Stimulated activated naive CD8-positive, alpha-beta T cell treated with anti-CD3 and anti-CD28 coated beads, Interleukin-15, Interleukin-2, amounts not matched to agents 100 ng/mL and 50 ng/mL, for 24 hours (primary cell): ENCODE data around the gene ATP6AP1.
A peak's percentile ranks its signal among the peaks of the same experiment; 100 is the strongest.
"Not testable (repeated sequence)": the region's sequence is repeated elsewhere in the genome, so short reads cannot be mapped to it uniquely, and the experiment has no call there.

Experiments
- H3K27ac Mint-ChIP-seq: one replicate; pipeline ENCODE4 v1.8.0; 2021; ENCODE audit warnings: mild to moderate bottlenecking, mixed read lengths
- H3K27me3 Mint-ChIP-seq: one replicate; pipeline ENCODE4 v1.8.0; 2021; ENCODE audit warnings: mixed read lengths
- H3K36me3 Mint-ChIP-seq: one replicate; pipeline ENCODE4 v1.8.0; 2021; ENCODE audit warnings: low read depth, mixed read lengths
- H3K4me1 Mint-ChIP-seq: one replicate; pipeline ENCODE4 v1.8.0; 2021; ENCODE audit warnings: low read depth, mixed read lengths
- H3K4me3 Mint-ChIP-seq: one replicate; pipeline ENCODE4 v1.8.0; 2021; ENCODE audit warnings: mild to moderate bottlenecking, mixed read lengths
- H3K9me3 Mint-ChIP-seq: one replicate; pipeline ENCODE4 v1.8.0; 2021; ENCODE audit warnings: mixed read lengths

Gene ATP6AP1

GRCh38 chrX:154428176-154429171 lies at the start of gene ATP6AP1:
TSS of gene ATP6AP1 (plus strand) at chrX:154428677. CDS start at chrX:154428693, 16 bp downstream.
- H3K27me3 Mint-ChIP-seq: no peaks in the 10 kb centered on the region
- H3K4me3 Mint-ChIP-seq: peak within 1 kb of the TSS; percentile 80
- peak within 1 kb of the TSS; percentile 63 for H3K27ac Mint-ChIP-seq
- no peaks in the 10 kb centered on the region for H3K9me3 Mint-ChIP-seq
- H3K36me3 Mint-ChIP-seq: no peaks in the 10 kb centered on the region
- H3K4me1 Mint-ChIP-seq: peaks cover 20% of the 10 kb centered on the region

- H3K27ac Mint-ChIP-seq: peak within 1 kb of the TSS; percentile 90
- H3K4me3 Mint-ChIP-seq: peak within 1 kb of the TSS; percentile 92
- H3K27me3 Mint-ChIP-seq: no peaks in the 10 kb centered on the region
- H3K9me3 Mint-ChIP-seq: no peaks in the 10 kb centered on the region
- H3K36me3 Mint-ChIP-seq: peaks cover 14% of the 10 kb centered on the region
- peaks cover 16% of the 10 kb centered on the region for H3K4me1 Mint-ChIP-seq
Measured at GRCh38 chrX:154378799-154379568, 49.5 kb upstream of the ATP6AP1 start, which contains the start of gene EMD. TSS of gene EMD (plus strand) at chrX:154379295. CDS start at chrX:154379485, 190 bp downstream.

GRCh38 chrX:154379569-154379951 lies 48.9 kb upstream of the ATP6AP1 start:
- H3K9me3 Mint-ChIP-seq: no peaks in the 10 kb centered on the region
- peak overlapping the region; percentile 90 for H3K27ac Mint-ChIP-seq
- H3K36me3 Mint-ChIP-seq: peaks cover 14% of the 10 kb centered on the region
- H3K4me1 Mint-ChIP-seq: peaks cover 21% of the 10 kb centered on the region
- H3K27me3 Mint-ChIP-seq: no peaks in the 10 kb centered on the region
- peak overlapping the region; percentile 92 for H3K4me3 Mint-ChIP-seq

DNA sequence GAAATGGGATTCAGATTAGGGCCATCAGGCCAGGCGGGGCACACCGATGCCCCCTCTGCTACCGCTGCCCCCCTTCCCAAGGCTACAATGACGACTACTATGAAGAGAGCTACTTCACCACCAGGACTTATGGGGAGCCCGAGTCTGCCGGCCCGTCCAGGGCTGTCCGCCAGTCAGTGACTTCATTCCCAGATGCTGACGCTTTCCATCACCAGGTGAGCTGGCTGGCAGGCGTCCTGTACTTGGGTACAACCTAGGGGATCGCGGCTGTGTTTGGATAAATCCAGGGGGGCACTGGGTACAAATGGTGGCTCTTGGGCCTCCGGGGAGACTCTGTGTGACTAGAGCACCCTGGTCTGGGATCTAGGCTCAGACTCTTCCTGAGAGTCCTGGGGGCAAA lies 48.3 kb upstream of the ATP6AP1 start:
- H3K27ac Mint-ChIP-seq: peak overlapping the region; percentile 90
- H3K9me3 Mint-ChIP-seq: no peaks in the 10 kb centered on the region
- H3K36me3 Mint-ChIP-seq: peaks cover 14% of the 10 kb centered on the region
- H3K27me3 Mint-ChIP-seq: no peaks in the 10 kb centered on the region
- peak overlapping the region; percentile 92 for H3K4me3 Mint-ChIP-seq
- H3K4me1 Mint-ChIP-seq: peaks cover 23% of the 10 kb centered on the region

DNA sequence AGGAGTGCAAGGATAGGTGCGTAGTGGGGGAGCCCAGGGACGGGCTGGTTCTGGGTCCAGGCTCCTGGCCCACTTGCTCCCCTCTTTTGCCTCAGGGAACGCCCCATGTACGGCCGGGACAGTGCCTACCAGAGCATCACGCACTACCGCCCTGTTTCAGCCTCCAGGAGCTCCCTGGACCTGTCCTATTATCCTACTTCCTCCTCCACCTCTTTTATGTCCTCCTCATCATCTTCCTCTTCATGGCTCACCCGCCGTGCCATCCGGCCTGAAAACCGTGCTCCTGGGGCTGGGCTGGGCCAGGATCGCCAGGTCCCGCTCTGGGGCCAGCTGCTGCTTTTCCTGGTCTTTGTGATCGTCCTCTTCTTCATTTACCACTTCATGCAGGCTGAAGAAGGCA lies 47.7 kb upstream of the ATP6AP1 start:
- Mint-ChIP-seq H3K9me3 (no peaks in the 10 kb centered on the region), H3K4me3 (peak overlapping the region; percentile 92), H3K4me1 (peaks cover 23% of the 10 kb centered on the region), H3K27me3 (no peaks in the 10 kb centered on the region), H3K36me3 (peaks cover 14% of the 10 kb centered on the region), H3K27ac (peak overlapping the region; percentile 90)

GRCh38 chrX:154381271-154381670 lies 47.2 kb upstream of the ATP6AP1 start:
- no peaks in the 10 kb centered on the region for H3K27me3 Mint-ChIP-seq
- H3K4me1 Mint-ChIP-seq: peaks cover 23% of the 10 kb centered on the region
- H3K9me3 Mint-ChIP-seq: no peaks in the 10 kb centered on the region
- H3K27ac Mint-ChIP-seq: no peak overlapping the region
- H3K36me3 Mint-ChIP-seq: peaks cover 14% of the 10 kb centered on the region
- no peak overlapping the region for H3K4me3 Mint-ChIP-seq

DNA sequence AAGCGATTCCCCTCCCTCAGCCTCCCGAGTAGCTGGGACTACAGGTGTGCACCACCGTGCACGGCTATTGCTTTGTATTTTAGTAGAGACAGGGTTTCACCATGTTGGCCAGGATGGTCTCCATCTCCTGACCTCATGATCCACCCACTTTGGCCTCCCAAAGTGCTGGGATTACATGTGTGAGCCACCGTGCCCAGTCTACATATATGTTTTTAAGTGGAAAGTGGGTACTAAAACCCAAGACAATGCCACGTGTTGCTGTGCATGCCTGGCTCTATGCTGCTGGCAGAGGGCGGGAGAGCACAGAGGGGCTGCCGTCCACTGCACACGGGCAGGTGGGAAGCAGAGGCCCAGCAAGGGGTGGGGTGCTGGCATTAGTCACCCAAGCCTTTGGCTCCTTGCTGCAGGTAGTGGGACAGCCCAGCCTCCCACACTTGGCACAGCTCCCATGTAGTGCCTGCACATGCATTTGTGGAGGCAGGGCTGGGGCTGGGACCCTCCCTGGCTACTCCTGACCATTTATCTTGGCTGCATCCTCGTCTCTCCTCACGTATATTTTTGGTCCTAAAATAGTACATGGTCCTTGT lies 45.9 kb upstream of the ATP6AP1 start:
- Mint-ChIP-seq H3K9me3 (no peaks in the 10 kb centered on the region), H3K4me3 (no peak overlapping the region)

DNA sequence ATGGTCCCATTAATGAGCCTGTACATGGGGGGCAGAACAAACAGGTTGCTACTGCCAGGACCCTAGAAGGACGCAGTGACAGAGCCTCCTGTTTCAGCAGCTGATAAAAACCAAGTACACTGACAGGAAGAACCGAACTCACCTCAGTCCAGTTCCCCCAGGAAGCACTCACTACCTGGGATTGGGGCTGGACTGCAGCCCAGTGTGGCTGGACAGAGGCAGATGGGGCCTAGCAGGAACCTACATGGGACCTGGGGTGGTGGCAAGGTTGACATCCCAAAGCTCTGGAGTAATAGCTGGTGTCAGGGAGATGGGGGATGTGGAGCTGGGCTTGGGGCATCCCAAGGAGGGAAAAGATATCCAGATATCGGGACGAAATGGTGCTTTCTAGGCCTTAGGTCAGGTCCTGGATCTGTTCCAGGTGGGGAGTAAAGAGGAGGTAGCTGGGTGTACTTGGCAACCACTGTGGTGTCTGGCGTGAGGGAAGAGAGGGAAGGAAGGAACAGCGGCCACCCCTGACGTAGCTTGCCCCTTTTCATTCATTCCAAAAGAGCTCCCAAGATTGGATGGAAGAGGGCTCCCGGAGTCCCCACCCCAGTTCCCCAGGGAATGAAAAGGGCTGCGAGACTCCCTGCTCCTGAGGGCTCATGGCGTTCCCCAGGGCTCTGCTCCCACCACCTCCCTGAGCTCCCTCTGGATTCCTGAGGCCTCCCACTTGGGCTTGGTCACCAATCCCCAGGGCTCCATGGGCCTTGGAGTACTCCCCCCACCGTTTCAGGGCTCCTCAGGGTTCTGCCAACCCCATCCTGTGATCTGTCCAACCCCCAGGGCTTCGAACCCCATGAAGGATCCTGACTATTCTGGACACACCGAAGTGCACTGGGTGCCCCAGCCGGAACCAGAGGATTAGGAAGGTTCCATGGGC lies 44.9 kb upstream of the ATP6AP1 start:
- Mint-ChIP-seq H3K36me3 (peaks cover 14% of the 10 kb centered on the region), H3K4me3 (no peak overlapping the region), H3K9me3 (no peaks in the 10 kb centered on the region), H3K27ac (no peak overlapping the region), H3K27me3 (no peaks in the 10 kb centered on the region), H3K4me1 (peaks cover 18% of the 10 kb centered on the region)

More for the DNA sequence above, 45.9 kb upstream of the ATP6AP1 start:
- H3K27me3 Mint-ChIP-seq: no peaks in the 10 kb centered on the region
- peaks cover 14% of the 10 kb centered on the region for H3K36me3 Mint-ChIP-seq
- H3K4me1 Mint-ChIP-seq: peaks cover 18% of the 10 kb centered on the region
- H3K27ac Mint-ChIP-seq: no peak overlapping the region

DNA sequence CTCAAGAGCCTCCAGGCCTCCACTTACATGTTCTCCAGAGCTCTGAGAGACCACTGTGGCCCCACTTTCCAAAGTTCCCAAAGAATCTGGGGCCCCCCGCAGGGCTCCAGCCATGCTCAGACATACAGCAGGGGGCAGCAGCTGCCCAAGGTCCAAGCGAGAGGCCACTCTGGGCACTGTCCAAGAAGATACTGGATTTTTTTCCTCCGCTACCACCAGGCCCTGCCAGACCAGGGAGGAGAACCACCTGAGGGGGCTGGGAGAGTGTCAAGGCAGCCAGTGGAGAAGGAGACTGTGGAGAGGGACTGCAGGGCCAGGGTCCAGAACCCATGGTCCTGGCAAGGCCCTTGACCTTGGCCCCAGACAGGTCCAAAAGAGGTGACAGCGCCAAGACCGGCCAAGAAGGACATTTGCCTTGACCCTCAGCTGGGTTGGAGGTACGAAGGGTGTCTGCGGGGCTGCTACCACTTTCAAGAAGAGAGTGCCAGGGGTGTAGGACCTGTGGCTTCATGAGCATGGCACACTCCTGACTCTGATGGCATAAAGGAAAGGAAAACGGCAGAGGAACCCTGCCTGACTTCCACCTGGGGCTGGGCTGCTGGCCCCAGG lies 44.1 kb upstream of the ATP6AP1 start:
- no peaks in the 10 kb centered on the region for H3K9me3 Mint-ChIP-seq
- H3K4me1 Mint-ChIP-seq: peaks cover 18% of the 10 kb centered on the region
- no peaks in the 10 kb centered on the region for H3K27me3 Mint-ChIP-seq
- H3K27ac Mint-ChIP-seq: no peak overlapping the region
- no peak overlapping the region for H3K4me3 Mint-ChIP-seq
- H3K36me3 Mint-ChIP-seq: peaks cover 14% of the 10 kb centered on the region

GRCh38 chrX:154388094-154388493 lies 40.4 kb upstream of the ATP6AP1 start:
- H3K27ac Mint-ChIP-seq, H3K4me1 Mint-ChIP-seq, H3K9me3 Mint-ChIP-seq, H3K4me3 Mint-ChIP-seq, H3K36me3 Mint-ChIP-seq, H3K27me3 Mint-ChIP-seq: not testable (repeated sequence)

DNA sequence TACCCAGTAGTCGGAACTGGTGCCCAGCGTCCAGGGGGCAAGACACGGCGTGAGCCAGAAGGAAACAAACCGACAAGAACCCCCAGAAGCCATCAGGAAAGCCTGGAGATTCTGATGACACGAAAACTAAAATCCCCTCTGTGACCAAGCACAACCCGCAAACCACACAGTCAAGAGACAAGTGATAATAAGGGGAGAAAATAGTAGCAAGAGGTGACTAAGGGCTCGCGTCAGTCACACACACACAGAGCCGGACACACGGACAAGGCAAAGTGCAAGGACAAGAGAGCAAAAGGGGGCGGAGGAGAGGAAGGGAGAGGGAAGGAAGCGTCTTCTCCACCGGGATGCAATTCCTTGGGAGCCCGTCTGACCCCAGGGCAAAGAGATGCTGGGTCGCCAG lies 39.8 kb upstream of the ATP6AP1 start:
- not testable (repeated sequence) for H3K27me3 Mint-ChIP-seq, H3K4me3 Mint-ChIP-seq, H3K9me3 Mint-ChIP-seq, H3K36me3 Mint-ChIP-seq, H3K27ac Mint-ChIP-seq, H3K4me1 Mint-ChIP-seq

DNA sequence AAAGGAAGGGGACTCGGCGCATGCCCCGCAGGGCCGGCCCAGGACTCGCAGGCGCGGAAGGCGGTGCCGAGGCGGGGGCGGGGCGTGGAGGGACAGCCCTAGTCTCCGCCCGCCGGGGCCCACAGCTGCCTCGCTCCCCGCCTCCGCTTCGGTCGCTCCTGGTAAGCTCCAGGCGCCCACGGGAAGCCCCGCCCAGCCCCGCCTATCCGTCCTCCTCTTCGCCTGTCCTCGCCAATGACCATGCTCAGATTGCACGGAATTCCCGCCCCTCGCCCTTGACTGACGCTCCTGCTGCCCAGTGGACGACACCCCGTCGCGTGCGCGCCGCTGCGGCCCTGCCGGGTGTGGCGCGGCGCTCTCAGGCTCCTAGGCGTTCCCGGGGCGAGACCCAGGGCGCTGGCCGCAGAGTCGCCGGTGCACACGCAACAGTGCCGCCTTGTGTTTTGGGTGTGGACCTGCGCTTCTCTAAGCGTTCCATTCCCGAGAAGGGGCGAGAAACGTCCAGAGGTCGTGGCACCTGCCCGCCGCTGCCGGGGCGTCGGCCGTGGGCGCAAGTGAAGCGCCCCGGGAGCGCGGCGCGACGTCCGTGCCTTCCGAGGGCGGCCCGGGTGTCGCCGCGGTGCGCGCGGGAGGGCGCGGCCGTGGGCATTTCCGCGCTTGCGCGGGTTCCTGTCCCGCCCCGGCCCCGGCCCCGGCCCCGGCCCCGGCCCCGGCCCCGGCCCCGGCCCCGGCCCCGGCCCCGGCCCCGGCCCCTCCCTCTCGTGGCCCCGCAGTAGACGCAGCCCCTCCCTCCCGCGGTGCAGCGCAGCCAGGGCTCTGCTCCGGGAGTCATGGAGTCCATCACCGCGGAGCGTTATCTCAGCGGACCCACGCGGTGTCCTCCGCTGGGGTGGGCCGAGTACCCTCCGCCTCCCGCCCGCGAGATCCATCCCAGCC lies 38.4 kb upstream of the ATP6AP1 start:
- H3K9me3 Mint-ChIP-seq, H3K27ac Mint-ChIP-seq, H3K4me3 Mint-ChIP-seq, H3K4me1 Mint-ChIP-seq, H3K27me3 Mint-ChIP-seq, H3K36me3 Mint-ChIP-seq: not testable (repeated sequence)

GRCh38 chrX:154396363-154396762 lies 32.1 kb upstream of the ATP6AP1 start:
- not testable (repeated sequence) for H3K27me3 Mint-ChIP-seq
- Mint-ChIP-seq H3K36me3 (peaks cover 31% of the 10 kb centered on the region), H3K4me3 (peak overlapping the region; percentile 99)

More at GRCh38 chrX:154396363-154396762, 32.1 kb upstream of the ATP6AP1 start:
- not testable (repeated sequence) for H3K9me3 Mint-ChIP-seq, H3K27ac Mint-ChIP-seq
- H3K4me1 Mint-ChIP-seq: peaks cover 27% of the 10 kb centered on the region
